Measurements from ENCODE around the gene KANSL1. TPM values are rescaled to one million over a fixed set of nuclear protein-coding genes. Genes with fewer than 3 reads are reported as not detected.

Gene KANSL1
- total and polyA plus RNA-seq, 2 experiments from 2014 or later: 49.0 to 206 TPM

DNA sequence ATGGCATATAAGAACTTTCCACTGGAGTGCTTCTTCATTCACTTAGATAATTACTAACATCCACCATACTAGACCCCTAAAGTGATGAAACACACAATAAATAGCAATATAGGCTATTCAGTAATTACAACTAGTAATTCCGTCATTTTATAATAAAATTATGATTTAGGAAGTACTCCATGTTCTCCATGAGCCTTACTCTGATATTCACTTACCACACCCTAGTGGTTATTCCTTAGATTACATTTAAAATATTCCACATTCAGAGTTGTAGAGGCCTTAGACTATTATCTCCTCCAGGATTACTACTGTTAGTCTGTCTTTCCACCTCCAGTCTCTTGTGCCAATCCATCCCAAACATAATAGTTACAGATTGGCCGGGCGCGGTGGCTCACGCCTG lies 131.8 kb downstream of the KANSL1 start:
- Histone ChIP-seq H3K27me3 (ENCODE audit: insufficient read depth) (no peaks in the 10 kb centered on the region), H3F3A (replicated peaks; ENCODE audit: low read depth) (no peaks in the 10 kb centered on the region), H3K4me3 (no peak overlapping the region), H2AFZ (no peak overlapping the region), H3K36me3 (ENCODE audit: insufficient read depth) (peaks cover 25% of the 10 kb centered on the region), H3K27ac (ENCODE audit: low read depth) (no peak overlapping the region), H3K79me2 (replicated peaks; ENCODE audit: insufficient read depth) (peaks cover 65% of the 10 kb centered on the region), H4K20me1 (replicated peaks; ENCODE audit: insufficient read depth) (peaks cover 17% of the 10 kb centered on the region; the same call in 1 of the 2 replicates), H3K4me2 (no peak overlapping the region), H3K9me2 (ENCODE audit: insufficient read depth) (no peaks in the 10 kb centered on the region), H3K4me1 (ENCODE audit: insufficient read depth) (peaks cover 18% of the 10 kb centered on the region)
- H3K27ac Mint-ChIP-seq: no peak overlapping the region
- H3K36me3 Mint-ChIP-seq (ENCODE audit: low read depth): peaks cover 53% of the 10 kb centered on the region
- peak in 1 of 2 experiments; percentile 57; a peak in 3 of 4 replicates for TF ChIP-seq CTCF (conservative IDR thresholded peaks at IDR 0.05; ENCODE audit: low read depth in 2 of 2)
- TF ChIP-seq ZNF331 (CRISPR knock-in tag; IDR thresholded peaks at IDR 0.05; ENCODE audit: low read depth): no peak
- no peaks in the 10 kb centered on the region for H3K9me3 Mint-ChIP-seq
- H3K4me3 Mint-ChIP-seq: no peak overlapping the region
- H3K27me3 Mint-ChIP-seq (ENCODE audit: insufficient read depth, low read depth, poor library complexity): peaks cover 4% of the 10 kb centered on the region
- H3K4me1 Mint-ChIP-seq: peaks cover 34% of the 10 kb centered on the region
- peak; percentile 68 for DNase-seq (ENCODE audit: low spot score)
- peak; percentile 61 for ATAC-seq

DNA sequence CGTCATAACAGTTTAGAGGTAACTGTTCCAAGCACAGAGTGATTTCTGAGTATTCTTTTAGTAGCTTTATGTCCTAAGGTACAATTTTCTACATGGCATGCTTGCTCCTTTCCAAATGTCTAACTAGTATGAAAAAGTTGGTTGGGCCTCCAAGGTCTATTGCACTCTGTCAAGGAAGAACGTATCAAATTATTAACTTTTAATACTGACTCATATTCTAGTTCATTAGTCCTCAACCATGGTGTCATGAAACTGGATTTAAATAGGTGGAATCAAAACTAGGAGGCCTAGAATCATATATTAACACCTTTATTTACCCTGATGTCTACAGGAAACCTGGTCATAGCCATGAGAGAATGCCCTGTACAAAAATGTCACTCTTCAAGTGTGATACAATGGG lies 132.8 kb downstream of the KANSL1 start:
- ATAC-seq (no peak), DNase-seq (ENCODE audit: low spot score) (no peak)
- H2AFZ ChIP-seq: no peak overlapping the region
- H3K27ac ChIP-seq (ENCODE audit: low read depth): no peak overlapping the region
- Mint-ChIP-seq H3K4me3 (no peak overlapping the region), H3K27me3 (ENCODE audit: insufficient read depth, low read depth, poor library complexity) (peaks cover 3% of the 10 kb centered on the region), H3K9me3 (no peaks in the 10 kb centered on the region), H3K36me3 (ENCODE audit: low read depth) (peaks cover 46% of the 10 kb centered on the region), H3K27ac (no peak overlapping the region), H3K4me1 (peaks cover 35% of the 10 kb centered on the region)
- H3K9me2 ChIP-seq (ENCODE audit: insufficient read depth): no peaks in the 10 kb centered on the region
- peaks cover 19% of the 10 kb centered on the region for H3K4me1 ChIP-seq (ENCODE audit: insufficient read depth)
- H3K4me3 ChIP-seq: no peak overlapping the region
- H4K20me1 ChIP-seq (replicated peaks; ENCODE audit: insufficient read depth): peaks cover 15% of the 10 kb centered on the region; the same call in 1 of the 2 replicates
- no peaks in the 10 kb centered on the region for H3F3A ChIP-seq (replicated peaks; ENCODE audit: low read depth)
- peaks cover 65% of the 10 kb centered on the region for H3K79me2 ChIP-seq (replicated peaks; ENCODE audit: insufficient read depth)
- no peaks in the 10 kb centered on the region for H3K27me3 ChIP-seq (ENCODE audit: insufficient read depth)
- peaks cover 15% of the 10 kb centered on the region for H3K36me3 ChIP-seq (ENCODE audit: insufficient read depth)
- H3K4me2 ChIP-seq: no peak overlapping the region
- TF ChIP-seq POLR2AphosphoS5 (IDR thresholded peaks at IDR 0.05; ENCODE audit: low read depth) (no peak), ZNF462 (CRISPR knock-in tag; IDR thresholded peaks at IDR 0.05) (no peak), CTCF (conservative IDR thresholded peaks at IDR 0.05; ENCODE audit: low read depth in 2 of 2) (no peak), STAT1 (IDR thresholded peaks at IDR 0.05; ENCODE audit: unreplicated experiment) (no peak), ZNF114 (CRISPR knock-in tag; IDR thresholded peaks at IDR 0.05) (no peak), EZH2 (IDR thresholded peaks at IDR 0.05; ENCODE audit: low read depth, unreplicated experiment) (no peak), ETS1 (IDR thresholded peaks at IDR 0.05) (no peak), ZNF331 (CRISPR knock-in tag; IDR thresholded peaks at IDR 0.05; ENCODE audit: low read depth) (no peak), CREB1 (CRISPR knock-in tag; IDR thresholded peaks at IDR 0.05; ENCODE audit: low read depth) (no peak), EZH2phosphoT487 (IDR thresholded peaks at IDR 0.05; ENCODE audit: unreplicated experiment) (no peak)
